Embryonic facial prominence (tissue), 1 donor: Measurements from ENCODE around the gene PTTG1.
A peak's percentile ranks its signal among the peaks of the same experiment; 100 is the strongest.
"Not testable (repeated sequence)": the region's sequence is repeated elsewhere in the genome, so short reads cannot be mapped to it uniquely, and the experiment has no call there.

ENCODE experiments used
- DNase-seq: peaks from one replicate; pipeline ENCODE4 v3.0.0-alpha.2; 2016; ENCODE audit errors: extremely low spot score

PTTG1 gene

GRCh38 chr5:160423099-160423498, 1.4 kb downstream of the PTTG1 start:
- DNase-seq = no peak

GRCh38 chr5:160427607-160428006, 6.0 kb downstream of the PTTG1 start:
- no peak for DNase-seq

- no peak for DNase-seq
Measured at GRCh38 chr5:160432196-160432595, 10.5 kb downstream of the PTTG1 start.

- DNase-seq = no peak
Measured at GRCh38 chr5:160432787-160433186, 11.1 kb downstream of the PTTG1 start.

GRCh38 chr5:160434022-160434531, 12.4 kb downstream of the PTTG1 start:
- DNase-seq = peak; percentile 53

- DNase-seq = no peak
Measured at GRCh38 chr5:160435532-160435931, 13.9 kb downstream of the PTTG1 start.

- DNase-seq = no peak
Measured at GRCh38 chr5:160436017-160436416, 14.4 kb downstream of the PTTG1 start.

GRCh38 chr5:160436661-160437060, 15.0 kb downstream of the PTTG1 start:
- not testable (repeated sequence) for DNase-seq

GRCh38 chr5:160437271-160437670, 15.6 kb downstream of the PTTG1 start:
- no peak for DNase-seq

GRCh38 chr5:160438316-160439204, 16.9 kb downstream of the PTTG1 start:
- no peak for DNase-seq

GRCh38 chr5:160439205-160439600, 17.5 kb downstream of the PTTG1 start:
- peak; percentile 29 for DNase-seq

- no peak for DNase-seq
Measured at GRCh38 chr5:160441311-160441781, 19.7 kb downstream of the PTTG1 start.

- no peak for DNase-seq
Measured at GRCh38 chr5:160442824-160443431, 21.3 kb downstream of the PTTG1 start.

GRCh38 chr5:160444407-160444806, 22.8 kb downstream of the PTTG1 start:
- DNase-seq = no peak

- DNase-seq = no peak
Measured at GRCh38 chr5:160445132-160445531, 23.5 kb downstream of the PTTG1 start.

GRCh38 chr5:160445751-160446150, 24.1 kb downstream of the PTTG1 start:
- no peak for DNase-seq

- DNase-seq = no peak
Measured at GRCh38 chr5:160448886-160449285, 27.2 kb downstream of the PTTG1 start.

- no peak for DNase-seq
Measured at GRCh38 chr5:160449458-160449857, 27.8 kb downstream of the PTTG1 start.

- no peak for DNase-seq
Measured at GRCh38 chr5:160450164-160450932, 28.7 kb downstream of the PTTG1 start.

- no peak for DNase-seq
Measured at GRCh38 chr5:160451281-160451680, 29.6 kb downstream of the PTTG1 start.

GRCh38 chr5:160452036-160452435, 30.4 kb downstream of the PTTG1 start:
- DNase-seq = no peak

GRCh38 chr5:160452795-160453194, 31.1 kb downstream of the PTTG1 start:
- no peak for DNase-seq
